ENCODE results near the gene ATP8B1.

DNA sequence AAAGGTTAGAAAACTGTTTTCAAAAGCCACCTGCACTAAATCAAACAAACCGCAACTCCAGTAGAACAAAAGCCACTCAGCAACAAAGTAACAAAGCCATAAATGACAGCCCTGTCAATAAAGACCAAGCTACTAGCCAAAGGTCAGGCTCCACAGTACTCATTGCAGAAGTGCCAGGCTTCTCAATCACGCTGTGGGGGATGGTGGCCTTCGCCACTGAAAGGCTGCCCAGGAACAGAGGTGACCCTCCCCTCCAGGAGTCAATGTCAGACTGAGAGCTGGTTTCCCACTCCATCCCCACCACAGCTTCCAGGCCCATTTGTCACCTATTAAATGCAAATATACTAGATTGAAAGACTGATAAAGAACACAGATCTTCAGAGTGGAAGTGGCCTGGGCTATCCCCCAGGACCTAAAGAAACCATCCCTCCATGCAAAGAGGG lies 5.9 kb downstream of the ATP8B1 start:
- TF ChIP-seq, protein P1, sequence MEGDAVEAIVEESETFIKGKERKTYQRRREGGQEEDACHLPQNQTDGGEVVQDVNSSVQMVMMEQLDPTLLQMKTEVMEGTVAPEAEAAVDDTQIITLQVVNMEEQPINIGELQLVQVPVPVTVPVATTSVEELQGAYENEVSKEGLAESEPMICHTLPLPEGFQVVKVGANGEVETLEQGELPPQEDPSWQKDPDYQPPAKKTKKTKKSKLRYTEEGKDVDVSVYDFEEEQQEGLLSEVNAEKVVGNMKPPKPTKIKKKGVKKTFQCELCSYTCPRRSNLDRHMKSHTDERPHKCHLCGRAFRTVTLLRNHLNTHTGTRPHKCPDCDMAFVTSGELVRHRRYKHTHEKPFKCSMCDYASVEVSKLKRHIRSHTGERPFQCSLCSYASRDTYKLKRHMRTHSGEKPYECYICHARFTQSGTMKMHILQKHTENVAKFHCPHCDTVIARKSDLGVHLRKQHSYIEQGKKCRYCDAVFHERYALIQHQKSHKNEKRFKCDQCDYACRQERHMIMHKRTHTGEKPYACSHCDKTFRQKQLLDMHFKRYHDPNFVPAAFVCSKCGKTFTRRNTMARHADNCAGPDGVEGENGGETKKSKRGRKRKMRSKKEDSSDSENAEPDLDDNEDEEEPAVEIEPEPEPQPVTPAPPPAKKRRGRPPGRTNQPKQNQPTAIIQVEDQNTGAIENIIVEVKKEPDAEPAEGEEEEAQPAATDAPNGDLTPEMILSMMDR (conservative IDR thresholded peaks at IDR 0.05 in 1 of 2, IDR thresholded peaks at IDR 0.05 in 1 of 2; ENCODE audit: extremely low read depth in 1 of 2, insufficient read depth in 1 of 2, low read depth in 1 of 2, low read length in 2 of 2): no peak
- no peak for TF ChIP-seq EZH2 (IDR thresholded peaks at IDR 0.05; ENCODE audit: borderline replicate concordance, low read length)
